HepG2 (cell line): ENCODE data around the gene CWF19L2. TPM values are rescaled to one million over a fixed set of nuclear protein-coding genes. Genes with fewer than 3 reads are reported as not detected.

ENCODE experiments used
- ATAC-seq: fragments of 200-7000 bp; cut with Tn5 transposase; 3 replicates; pipeline ENCODE4 v1.9.1; 2020; ENCODE audit warnings: mild to moderate bottlenecking, moderate library complexity
- BruUV-seq: library from RNA; stranded (reverse); fragments of 400-500 nt; replicated peaks from 2 replicates; lab custom pipeline; 2021; lab: Mats Ljungman, UMichigan
- CTCF ChIA-PET: fragments of 300-600 bp; formaldehyde crosslinking; extraction: SDS; loops from one replicate; lab custom pipeline; 2021; ENCODE audit warnings: low total read pairs, inconsistent platforms, low intra/inter-chr PET ratio; lab: Yijun Ruan, JAX
- POLR2A ChIA-PET: fragments of 350-600 bp; sonication (Branson Sonifier 250); formaldehyde crosslinking; loops from one replicate; lab custom pipeline; 2020; ENCODE audit warnings: antibody characterized with exemption, inconsistent platforms; lab: Yijun Ruan, JAX
- DNase-seq: peaks from one replicate; pipeline ENCODE4 v3.0.0-alpha.2; 2015; ENCODE audit warnings: low spot score
- FAIRE-seq: peaks from 3 replicates; lab custom pipeline; 2011; peaks lifted over from hg19 to GRCh38; lab: Jason Lieb, UNC
- H2AFZ ChIP-seq: one replicate; pipeline ENCODE4 v1.6.1; 2011; ENCODE audit warnings: low read length, inconsistent platforms
- H3K27ac ChIP-seq: fragments of 300-600 bp; 3 replicates; pipeline ENCODE4 v1.8.0; 2011; ENCODE audit warnings: mixed run types, mild to moderate bottlenecking, mixed read lengths, low read length, inconsistent platforms; ENCODE audit not compliant: insufficient read depth; ENCODE audit errors: extremely low read length
- H3K27me3 ChIP-seq, 2 experiments: fragments of 200-600 bp in 1 of 2; 2 replicates in 1 of 2; 3 replicates in 1 of 2; pipeline versions ENCODE4 v1.6.0 to v1.8.0; 2011; ENCODE audit warnings: low read length in 2 of 2, mild to moderate bottlenecking in 2 of 2, moderate library complexity in 2 of 2, inconsistent platforms in 1 of 2; ENCODE audit not compliant: insufficient read depth in 2 of 2, control insufficient read depth in 1 of 2
- H3K36me3 ChIP-seq, 2 experiments: fragments of 200-600 bp in 1 of 2; replicated peaks in 1 of 2; 2 replicates in 1 of 2; 3 replicates in 1 of 2; pipeline versions ENCODE4 v1.5.1 to v1.8.0; 2011; ENCODE audit warnings: low read length in 2 of 2, inconsistent platforms in 1 of 2; ENCODE audit not compliant: insufficient read depth in 2 of 2, control insufficient read depth in 1 of 2
- H3K4me1 ChIP-seq: 2 replicates; pipeline ENCODE4 v1.5.1; 2012; ENCODE audit warnings: low read length, inconsistent platforms; ENCODE audit not compliant: insufficient read depth
- H3K4me2 ChIP-seq: 2 replicates; pipeline ENCODE4 v1.6.0; 2011; ENCODE audit warnings: low read depth, low read length, inconsistent platforms
- H3K4me3 ChIP-seq, 3 experiments: fragments of 200-600 bp in 1 of 3; sonication (generic), shearing (Covaris generic) in 1 of 3; replicated peaks in 1 of 3; 2 replicates each; pipeline ENCODE4 v1.5.1; 2011 to 2016; ENCODE audit warnings: low read length in 3 of 3, inconsistent platforms in 2 of 3, low read depth in 2 of 3, mild to moderate bottlenecking in 2 of 3, control low read depth in 1 of 3, mixed read lengths in 1 of 3; ENCODE audit not compliant: insufficient read depth in 1 of 3
- H3K79me2 ChIP-seq: one replicate; pipeline ENCODE4 v1.6.1; 2011; ENCODE audit warnings: low read length, inconsistent platforms; ENCODE audit not compliant: insufficient read depth
- H3K9ac ChIP-seq: 2 replicates; pipeline ENCODE4 v1.6.0; 2011; ENCODE audit warnings: mild to moderate bottlenecking, low read depth, low read length, inconsistent platforms; ENCODE audit not compliant: insufficient read depth
- H3K9me3 ChIP-seq: 2 replicates; pipeline ENCODE4 v1.5.1; 2012; ENCODE audit warnings: mild to moderate bottlenecking, low read length
- H4K20me1 ChIP-seq: 2 replicates; pipeline ENCODE4 v1.6.0; 2011; ENCODE audit warnings: inconsistent platforms, mild to moderate bottlenecking, low read length, moderate library complexity; ENCODE audit not compliant: insufficient read depth
- ARID2 ChIP-seq: sonication (generic); formaldehyde crosslinking; IDR thresholded peaks from 2 replicates; pipeline ENCODE4 v1.8.1; 2022; ENCODE audit warnings: mild to moderate bottlenecking, missing genetic modification reagents, borderline replicate concordance
- CBX2 ChIP-seq, 2 experiments: fragments of 200-600 bp in 1 of 2; sonication (generic); formaldehyde crosslinking in 1 of 2; IDR thresholded peaks; 2 replicates each; pipeline versions ENCODE4 v1.7.0 to v1.8.1; 2018 to 2022; ENCODE audit warnings: low read depth in 2 of 2, low read length in 1 of 2, mild to moderate bottlenecking in 1 of 2, missing genetic modification reagents in 1 of 2
- CERS6 ChIP-seq: sonication (generic); formaldehyde crosslinking; IDR thresholded peaks from 2 replicates; pipeline ENCODE4 v1.5.0; 2020; ENCODE audit warnings: missing genetic modification reagents
- HNRNPLL ChIP-seq: fragments of 200-400 bp; formaldehyde crosslinking; IDR thresholded peaks from 2 replicates; pipeline ENCODE4 v1.6.1; 2017; ENCODE audit warnings: mild to moderate bottlenecking, low read depth, low read length; ENCODE audit not compliant: poor library complexity, severe bottlenecking
- NFE2L2 ChIP-seq: fragments of 150-350 bp; IDR thresholded peaks from 2 replicates; pipeline ENCODE4 v1.6.1; 2014; ENCODE audit warnings: low read length
- NRL ChIP-seq: sonication (generic); formaldehyde crosslinking; IDR thresholded peaks from 2 replicates; pipeline ENCODE4 v1.5.0; 2020; ENCODE audit warnings: missing genetic modification reagents, mild to moderate bottlenecking, moderate library complexity, borderline replicate concordance
- SP140L ChIP-seq: sonication (generic); formaldehyde crosslinking; IDR thresholded peaks from 2 replicates; pipeline ENCODE4 v1.4.0; 2020; ENCODE audit warnings: missing genetic modification reagents, borderline replicate concordance
- SP4 ChIP-seq: sonication (generic); formaldehyde crosslinking; IDR thresholded peaks from 2 replicates; pipeline ENCODE4 v1.8.1; 2023; ENCODE audit warnings: mild to moderate bottlenecking, missing genetic modification reagents
- ZFP36L1 ChIP-seq: sonication (generic); formaldehyde crosslinking; IDR thresholded peaks from 2 replicates; pipeline ENCODE4 v1.8.0; 2022; ENCODE audit warnings: mild to moderate bottlenecking, missing genetic modification reagents, moderate library complexity
- ZMAT3 ChIP-seq: sonication (generic); formaldehyde crosslinking; conservative IDR thresholded peaks from 2 replicates; pipeline ENCODE4 v1.7.0; 2021; ENCODE audit warnings: missing genetic modification reagents
- ZNF17 ChIP-seq: sonication (generic); formaldehyde crosslinking; IDR thresholded peaks from 2 replicates; pipeline ENCODE4 v1.5.0; 2020; ENCODE audit warnings: mild to moderate bottlenecking, missing genetic modification reagents
- ZNF30 ChIP-seq: sonication (generic); formaldehyde crosslinking; IDR thresholded peaks from 2 replicates; pipeline ENCODE4 v1.5.0; 2020; ENCODE audit warnings: mild to moderate bottlenecking, missing genetic modification reagents
- ZNF570 ChIP-seq: sonication (generic); formaldehyde crosslinking; IDR thresholded peaks from 2 replicates; pipeline ENCODE4 v1.4.0; 2020; ENCODE audit warnings: mild to moderate bottlenecking, missing genetic modification reagents, borderline replicate concordance
- WGBS: methylation state at CpG from one replicate; pipeline ENCODE4 v1.1.6; 2017; ENCODE audit warnings: low lambda C conversion rate; 5-methylcytosine and 5-hydroxymethylcytosine counted together
- in situ Hi-C: cut with HindIII; loops from 2 replicates; pipeline ENCODE4 v1.10.0; 2017; ENCODE audit warnings: low pct_unique_long_range_greater_than_20kb; ENCODE audit not compliant: extremely low pct_ligation_motif_present
- intact Hi-C: fragments of 100-400 bp; cut with micrococcal nuclease; formaldehyde crosslinking; loops from one replicate; pipeline ENCODE4 v1.10.0; 2022; ENCODE audit not compliant: unreplicated experiment
- polyA plus RNA-seq, 8 experiments: library from polyadenylated mRNA; depleted of rRNA in 3 of 8; stranded (reverse) in 7 of 8; unstranded in 1 of 8; fragments of >200 nt; fragmentation: Illumina TruSeq in 4 of 8; extraction: Trizol in 4 of 8; gene quantifications; 2 replicates each; pipeline versions ENCODE4 v1.2.1 to v1.2.3, GENCODE V29; 2011 to 2016; ENCODE audit warnings: low read depth in 4 of 8, missing spikeins in 1 of 8, mixed read lengths in 1 of 8; ENCODE audit not compliant: insufficient read depth in 1 of 8
- total RNA-seq, 5 experiments: library from RNA; depleted of rRNA; stranded (reverse); fragments of >200 nt; fragmentation: Illumina TruSeq; extraction: Trizol; gene quantifications; 2 replicates each; pipeline ENCODE4 v1.2.3, GENCODE V29; 2016; ENCODE audit warnings: low read depth in 1 of 5
- TF ChIP-seq, protein P1 (sequence below): sonication (generic); formaldehyde crosslinking; IDR thresholded peaks from 2 replicates; pipeline ENCODE4 v1.5.0; 2020; ENCODE audit warnings: mild to moderate bottlenecking, missing genetic modification reagents, borderline replicate concordance

The CWF19L2 gene
- total and polyA plus RNA-seq, 2 of the 13 experiments (the other 11 are each of a cell fraction or from before 2014, with no cell fraction given) = 2.2 to 18.6 TPM

DNA sequence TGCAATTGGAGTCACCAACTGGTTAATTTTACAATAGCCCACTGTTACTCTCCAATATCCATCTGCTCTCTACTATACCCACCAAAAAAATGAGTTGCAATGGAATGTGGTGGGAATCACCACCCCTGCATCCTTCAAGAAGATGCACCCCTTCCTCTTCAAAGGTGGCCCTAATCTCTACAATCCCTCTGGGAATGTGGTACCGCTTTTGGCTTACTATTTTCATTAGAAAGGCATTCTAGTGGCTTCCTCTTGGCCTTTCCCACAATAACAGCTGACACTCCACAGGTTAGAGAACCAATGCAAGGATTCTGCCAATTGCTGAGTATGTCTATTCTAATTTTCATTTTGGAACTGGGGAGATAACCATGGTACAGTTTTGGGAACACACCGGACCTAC lies 33.2 kb upstream of the CWF19L2 start:
- Histone ChIP-seq H3K27me3 (no peaks in the 10 kb centered on the region), H4K20me1 (no peaks in the 10 kb centered on the region), H3K79me2 (no peaks in the 10 kb centered on the region), H3K9ac (no peak overlapping the region), H2AFZ (no peak overlapping the region), H3K4me1 (no peaks in the 10 kb centered on the region), H3K4me2 (no peak overlapping the region), H3K9me3 (no peaks in the 10 kb centered on the region), H3K36me3 (no peaks in the 10 kb centered on the region), H3K4me3 (no peak overlapping the region)
- in situ Hi-C loops (no loop called here), intact Hi-C loops (no loop called here)
- WGBS = 31% methylated on average over 2 of the region's 2 CpGs
- DNase-seq (no peak), FAIRE-seq (no peak), ATAC-seq (no peak)
- no TSS peak for BruUV-seq
- CTCF ChIA-PET = no interaction called here
- TF ChIP-seq CERS6 (no peak), NRL (CRISPR knock-in tag) (no peak), CBX2 (IDR thresholded peaks at IDR 0.05; ENCODE audit: low read depth, low read length) (no peak), CBX2 (CRISPR knock-in tag; IDR thresholded peaks at IDR 0.05; ENCODE audit: low read depth) (no peak), ZNF30 (CRISPR knock-in tag) (no peak)
- TF ChIP-seq, all 625 proteins: peak for 0
- no peak overlapping the region for H3K27ac ChIP-seq
- POLR2A ChIA-PET = no interaction called here

DNA sequence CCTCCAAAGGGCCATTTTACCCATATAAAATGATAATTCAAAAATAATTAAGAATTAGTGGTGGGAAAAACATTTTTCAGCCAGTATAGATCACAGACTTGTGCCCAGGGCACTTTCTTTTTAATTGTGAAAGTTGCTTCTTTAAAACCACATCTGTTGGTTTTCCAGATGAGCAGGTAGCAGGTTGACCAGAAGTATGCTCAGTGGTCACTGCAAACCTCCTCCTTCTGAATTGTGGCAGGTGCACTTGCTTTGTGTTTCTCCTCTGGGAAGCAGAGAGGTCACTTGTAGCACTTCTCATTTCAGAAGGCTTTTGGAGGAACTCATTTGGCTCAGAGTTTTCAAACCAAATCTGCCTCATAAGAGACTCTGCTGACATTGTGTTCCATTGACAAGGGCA lies 24.6 kb upstream of the CWF19L2 start:
- Histone ChIP-seq H3K9me3 (no peaks in the 10 kb centered on the region), H4K20me1 (no peaks in the 10 kb centered on the region), H3K4me3 (no peak overlapping the region), H2AFZ (no peak overlapping the region), H3K4me1 (no peaks in the 10 kb centered on the region), H3K4me2 (no peak overlapping the region), H3K36me3 (no peaks in the 10 kb centered on the region), H3K9ac (no peak overlapping the region), H3K27me3 (no peaks in the 10 kb centered on the region), H3K79me2 (no peaks in the 10 kb centered on the region), H3K27ac (no peak overlapping the region)
- CTCF ChIA-PET = no interaction called here
- in situ Hi-C loops (no loop called here), intact Hi-C loops (no loop called here)
- ATAC-seq (no peak), FAIRE-seq (no peak), DNase-seq (no peak)
- BruUV-seq = no TSS peak
- POLR2A ChIA-PET = no interaction called here
- TF ChIP-seq ZMAT3 (no peak), HNRNPLL (no peak), SP4 (CRISPR knock-in tag) (no peak), SP140L (CRISPR knock-in tag) (no peak), ZNF570 (no peak), ZNF17 (no peak), ZFP36L1 (CRISPR knock-in tag) (no peak), ARID2 (CRISPR knock-in tag) (no peak), NFE2L2 (no peak)
- TF ChIP-seq, protein P1, sequence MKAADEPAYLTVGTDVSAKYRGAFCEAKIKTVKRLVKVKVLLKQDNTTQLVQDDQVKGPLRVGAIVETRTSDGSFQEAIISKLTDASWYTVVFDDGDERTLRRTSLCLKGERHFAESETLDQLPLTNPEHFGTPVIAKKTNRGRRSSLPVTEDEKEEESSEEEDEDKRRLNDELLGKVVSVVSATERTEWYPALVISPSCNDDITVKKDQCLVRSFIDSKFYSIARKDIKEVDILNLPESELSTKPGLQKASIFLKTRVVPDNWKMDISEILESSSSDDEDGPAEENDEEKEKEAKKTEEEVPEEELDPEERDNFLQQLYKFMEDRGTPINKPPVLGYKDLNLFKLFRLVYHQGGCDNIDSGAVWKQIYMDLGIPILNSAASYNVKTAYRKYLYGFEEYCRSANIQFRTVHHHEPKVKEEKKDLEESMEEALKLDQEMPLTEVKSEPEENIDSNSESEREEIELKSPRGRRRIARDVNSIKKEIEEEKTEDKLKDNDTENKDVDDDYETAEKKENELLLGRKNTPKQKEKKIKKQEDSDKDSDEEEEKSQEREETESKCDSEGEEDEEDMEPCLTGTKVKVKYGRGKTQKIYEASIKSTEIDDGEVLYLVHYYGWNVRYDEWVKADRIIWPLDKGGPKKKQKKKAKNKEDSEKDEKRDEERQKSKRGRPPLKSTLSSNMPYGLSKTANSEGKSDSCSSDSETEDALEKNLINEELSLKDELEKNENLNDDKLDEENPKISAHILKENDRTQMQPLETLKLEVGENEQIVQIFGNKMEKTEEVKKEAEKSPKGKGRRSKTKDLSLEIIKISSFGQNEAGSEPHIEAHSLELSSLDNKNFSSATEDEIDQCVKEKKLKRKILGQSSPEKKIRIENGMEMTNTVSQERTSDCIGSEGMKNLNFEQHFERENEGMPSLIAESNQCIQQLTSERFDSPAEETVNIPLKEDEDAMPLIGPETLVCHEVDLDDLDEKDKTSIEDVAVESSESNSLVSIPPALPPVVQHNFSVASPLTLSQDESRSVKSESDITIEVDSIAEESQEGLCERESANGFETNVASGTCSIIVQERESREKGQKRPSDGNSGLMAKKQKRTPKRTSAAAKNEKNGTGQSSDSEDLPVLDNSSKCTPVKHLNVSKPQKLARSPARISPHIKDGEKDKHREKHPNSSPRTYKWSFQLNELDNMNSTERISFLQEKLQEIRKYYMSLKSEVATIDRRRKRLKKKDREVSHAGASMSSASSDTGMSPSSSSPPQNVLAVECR (CRISPR knock-in tag) = no peak
